Neural progenitor cell (in vitro differentiated cells): ENCODE results near the gene MYB. TPM values are rescaled to one million over a fixed set of nuclear protein-coding genes. Genes with fewer than 3 reads are reported as not detected.
A peak's percentile ranks its signal among the peaks of the same experiment; 100 is the strongest.

ENCODE experiments used
- DNase-seq: peaks from one replicate; pipeline ENCODE4 v3.0.0-alpha.2; 2016; ENCODE audit warnings: low spot score
- H2AFZ ChIP-seq: fragments of 200-600 bp; sonication (generic); replicated peaks from 2 replicates; pipeline ENCODE4 v1.6.1; 2016; ENCODE audit warnings: antibody characterized with exemption
- H3F3A ChIP-seq: fragments of 200-600 bp; sonication (generic); 2 replicates; pipeline ENCODE4 v1.6.1; 2016; ENCODE audit warnings: antibody characterized with exemption, low read depth
- H3K27ac ChIP-seq: fragments of 200-600 bp; sonication (generic); 2 replicates; pipeline ENCODE4 v1.5.1; 2016; ENCODE audit warnings: mild to moderate bottlenecking
- H3K27me3 ChIP-seq: fragments of 200-600 bp; sonication (generic); 2 replicates; pipeline ENCODE4 v1.6.1; 2016; ENCODE audit warnings: mild to moderate bottlenecking, moderate library complexity
- H3K36me3 ChIP-seq: fragments of 200-600 bp; sonication (generic); 2 replicates; pipeline ENCODE4 v1.5.1; 2016
- H3K4me1 ChIP-seq: fragments of 200-600 bp; sonication (generic); 2 replicates; pipeline ENCODE4 v1.6.1; 2016; ENCODE audit warnings: mixed run types
- H3K4me2 ChIP-seq: fragments of 200-600 bp; sonication (generic); 2 replicates; pipeline ENCODE4 v1.6.1; 2016
- H3K4me3 ChIP-seq: fragments of 200-600 bp; sonication (generic); 2 replicates; pipeline ENCODE4 v1.5.1; 2016
- H3K79me2 ChIP-seq: fragments of 200-600 bp; sonication (generic); 2 replicates; pipeline ENCODE4 v1.6.1; 2016; ENCODE audit warnings: low read depth
- H3K9ac ChIP-seq: fragments of 200-600 bp; sonication (generic); 2 replicates; pipeline ENCODE4 v1.6.1; 2016
- H3K9me3 ChIP-seq: fragments of 200-600 bp; sonication (generic); 2 replicates; pipeline ENCODE4 v1.5.1; 2016; ENCODE audit warnings: low read depth
- H4K20me1 ChIP-seq: fragments of 200-600 bp; sonication (generic); 2 replicates; pipeline ENCODE4 v1.6.1; 2016; ENCODE audit warnings: low read depth
- H3K27ac Mint-ChIP-seq: 3 replicates; pipeline ENCODE4 v1.8.0; 2021; ENCODE audit warnings: mixed read lengths
- H3K27me3 Mint-ChIP-seq: 2 replicates; pipeline ENCODE4 v1.8.0; 2022; ENCODE audit warnings: low read depth, mild to moderate bottlenecking, inconsistent platforms, moderate library complexity, mixed read lengths; ENCODE audit not compliant: insufficient read depth
- H3K36me3 Mint-ChIP-seq: 3 replicates; pipeline ENCODE4 v1.8.0; 2021; ENCODE audit warnings: mixed read lengths
- H3K4me1 Mint-ChIP-seq: 3 replicates; pipeline ENCODE4 v1.8.0; 2021; ENCODE audit warnings: mixed read lengths
- H3K4me3 Mint-ChIP-seq: 3 replicates; pipeline ENCODE4 v1.8.0; 2021; ENCODE audit warnings: mild to moderate bottlenecking, moderate library complexity, mixed read lengths
- H3K9me3 Mint-ChIP-seq: 3 replicates; pipeline ENCODE4 v1.8.0; 2020; ENCODE audit warnings: mixed read lengths
- EZH2 ChIP-seq: fragments of 200-600 bp; sonication (generic); IDR thresholded peaks from 2 replicates; pipeline ENCODE4 v1.6.1; 2017; ENCODE audit warnings: antibody characterized with exemption, mild to moderate bottlenecking, moderate library complexity
- EZH2phosphoT487 ChIP-seq: fragments of 200-600 bp; sonication (generic); IDR thresholded peaks from 2 replicates; pipeline ENCODE4 v1.6.1; 2017; ENCODE audit warnings: antibody characterized with exemption
- total RNA-seq: library from RNA; depleted of rRNA; stranded (reverse); fragments of >200 nt; gene quantifications from 2 replicates; pipeline ENCODE4 v1.2.3, GENCODE V29; 2015; ENCODE audit warnings: low replicate concordance
- TF ChIP-seq, protein P1 (sequence below): fragments of 200-600 bp; sonication (generic); IDR thresholded peaks from 2 replicates; pipeline ENCODE4 v1.5.1; 2017; ENCODE audit warnings: antibody characterized with exemption, mild to moderate bottlenecking

Gene MYB
- total RNA-seq, 1 donor from 2014 or later = 3.0 TPM

DNA sequence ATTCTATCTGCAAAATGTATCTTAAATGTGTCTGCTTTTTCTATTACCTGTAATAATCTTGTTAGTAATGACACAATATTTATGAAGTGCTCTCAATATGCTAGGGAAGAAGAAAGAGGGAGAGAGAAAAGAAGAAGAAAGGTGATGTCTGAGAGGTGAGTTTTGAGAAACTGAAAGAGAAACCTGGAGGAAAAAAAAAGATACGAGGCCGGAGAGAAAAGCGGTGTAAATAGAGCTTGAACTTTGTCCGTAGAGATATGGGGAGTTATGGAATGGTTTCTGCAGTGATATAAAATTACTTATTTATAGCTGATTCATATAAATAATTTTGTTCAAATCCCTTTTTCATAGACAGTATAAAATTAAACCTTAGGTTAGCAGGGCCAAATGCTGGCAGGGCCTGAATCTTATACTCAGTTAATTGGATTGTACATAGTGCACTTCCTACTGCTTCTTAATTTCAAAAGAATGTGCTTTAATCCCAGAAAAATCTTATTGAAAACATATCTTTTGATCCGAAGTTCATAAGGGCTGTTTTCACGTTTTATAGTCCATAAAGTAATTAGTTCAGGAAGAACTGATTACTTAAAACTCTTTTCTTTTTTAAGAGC, 43.0 kb downstream of the MYB start:
- Mint-ChIP-seq H3K4me1 (no peaks in the 10 kb centered on the region), H3K36me3 (peaks cover 3% of the 10 kb centered on the region), H3K27me3 (peaks cover 2% of the 10 kb centered on the region), H3K4me3 (no peak overlapping the region), H3K27ac (no peak overlapping the region), H3K9me3 (no peaks in the 10 kb centered on the region)
- Histone ChIP-seq H4K20me1 (no peaks in the 10 kb centered on the region), H3K79me2 (no peaks in the 10 kb centered on the region), H3K4me3 (no peak overlapping the region), H3K4me1 (peaks cover 12% of the 10 kb centered on the region), H3K27me3 (no peaks in the 10 kb centered on the region), H3K4me2 (no peak overlapping the region), H3K9me3 (no peaks in the 10 kb centered on the region), H3K9ac (no peak overlapping the region), H3K36me3 (no peaks in the 10 kb centered on the region), H3F3A (no peaks in the 10 kb centered on the region), H2AFZ (no peak overlapping the region), H3K27ac (no peak overlapping the region)
- no peak for TF ChIP-seq EZH2
- TF ChIP-seq EZH2phosphoT487 = no peak
- TF ChIP-seq, protein P1, sequence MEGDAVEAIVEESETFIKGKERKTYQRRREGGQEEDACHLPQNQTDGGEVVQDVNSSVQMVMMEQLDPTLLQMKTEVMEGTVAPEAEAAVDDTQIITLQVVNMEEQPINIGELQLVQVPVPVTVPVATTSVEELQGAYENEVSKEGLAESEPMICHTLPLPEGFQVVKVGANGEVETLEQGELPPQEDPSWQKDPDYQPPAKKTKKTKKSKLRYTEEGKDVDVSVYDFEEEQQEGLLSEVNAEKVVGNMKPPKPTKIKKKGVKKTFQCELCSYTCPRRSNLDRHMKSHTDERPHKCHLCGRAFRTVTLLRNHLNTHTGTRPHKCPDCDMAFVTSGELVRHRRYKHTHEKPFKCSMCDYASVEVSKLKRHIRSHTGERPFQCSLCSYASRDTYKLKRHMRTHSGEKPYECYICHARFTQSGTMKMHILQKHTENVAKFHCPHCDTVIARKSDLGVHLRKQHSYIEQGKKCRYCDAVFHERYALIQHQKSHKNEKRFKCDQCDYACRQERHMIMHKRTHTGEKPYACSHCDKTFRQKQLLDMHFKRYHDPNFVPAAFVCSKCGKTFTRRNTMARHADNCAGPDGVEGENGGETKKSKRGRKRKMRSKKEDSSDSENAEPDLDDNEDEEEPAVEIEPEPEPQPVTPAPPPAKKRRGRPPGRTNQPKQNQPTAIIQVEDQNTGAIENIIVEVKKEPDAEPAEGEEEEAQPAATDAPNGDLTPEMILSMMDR = no peak
- no peak for DNase-seq

DNA sequence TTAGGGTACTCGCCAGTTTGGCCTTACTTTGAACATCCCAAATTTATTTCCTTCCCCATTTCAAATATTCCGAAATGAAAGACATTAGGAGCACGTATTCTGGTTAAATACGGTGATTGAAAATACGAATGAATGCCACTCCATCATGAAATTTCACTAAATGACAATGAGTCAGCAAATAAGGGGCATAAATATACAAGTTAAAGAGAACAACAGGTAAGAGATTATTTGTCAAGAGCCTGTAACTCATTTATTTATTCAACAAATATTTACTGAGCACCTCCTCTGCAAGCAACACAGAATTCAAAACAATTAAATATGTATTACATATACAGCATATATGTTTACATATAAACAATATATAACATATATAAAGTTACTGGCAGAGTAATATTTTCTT, 44.8 kb downstream of the MYB start:
- Histone ChIP-seq H3K27me3 (no peaks in the 10 kb centered on the region), H3K27ac (no peak overlapping the region), H3K9me3 (no peaks in the 10 kb centered on the region), H3F3A (no peaks in the 10 kb centered on the region), H3K4me2 (no peak overlapping the region), H3K9ac (no peak overlapping the region), H2AFZ (peak overlapping the region; percentile 58), H4K20me1 (no peaks in the 10 kb centered on the region), H3K79me2 (no peaks in the 10 kb centered on the region), H3K36me3 (no peaks in the 10 kb centered on the region), H3K4me1 (peaks cover 12% of the 10 kb centered on the region), H3K4me3 (no peak overlapping the region)
- TF ChIP-seq EZH2phosphoT487 (no peak), EZH2 (no peak)
- TF ChIP-seq, protein P1 = no peak
- H3K36me3 Mint-ChIP-seq = no peaks in the 10 kb centered on the region
- no peak overlapping the region for H3K27ac Mint-ChIP-seq
- no peak overlapping the region for H3K4me3 Mint-ChIP-seq
- H3K27me3 Mint-ChIP-seq = peaks cover 4% of the 10 kb centered on the region
- no peak for DNase-seq
- H3K9me3 Mint-ChIP-seq = no peaks in the 10 kb centered on the region
- H3K4me1 Mint-ChIP-seq = no peaks in the 10 kb centered on the region

DNA sequence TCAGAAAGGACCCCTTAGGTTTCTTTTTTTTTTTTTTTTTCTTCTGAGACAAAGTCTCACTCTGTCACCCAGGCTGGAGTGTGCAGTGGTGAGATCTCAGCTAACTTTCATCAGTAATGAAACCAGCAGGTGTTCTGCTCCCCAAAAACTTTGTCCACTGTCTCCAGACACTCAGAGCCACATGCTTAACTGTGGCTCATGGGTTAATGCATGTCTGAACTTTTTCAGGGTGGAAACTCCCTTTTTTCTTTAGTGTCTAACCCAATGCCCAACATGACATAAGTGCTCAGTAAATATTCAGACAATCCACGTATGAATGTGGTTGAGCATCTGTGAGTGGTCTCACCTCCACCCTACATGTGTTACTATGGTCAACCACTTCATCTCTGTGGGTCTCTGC, 45.4 kb downstream of the MYB start:
- Mint-ChIP-seq H3K4me1 (no peaks in the 10 kb centered on the region), H3K9me3 (no peaks in the 10 kb centered on the region), H3K27ac (no peak overlapping the region), H3K36me3 (no peaks in the 10 kb centered on the region), H3K27me3 (peaks cover 4% of the 10 kb centered on the region), H3K4me3 (no peak overlapping the region)
- H3K27ac ChIP-seq = no peak overlapping the region
- no peak overlapping the region for H2AFZ ChIP-seq
- peaks cover 12% of the 10 kb centered on the region for H3K4me1 ChIP-seq
- H3K79me2 ChIP-seq = no peaks in the 10 kb centered on the region
- DNase-seq = no peak
- H3K4me2 ChIP-seq = no peak overlapping the region
- H3K27me3 ChIP-seq = no peaks in the 10 kb centered on the region
- H3K9me3 ChIP-seq = no peaks in the 10 kb centered on the region
- no peak overlapping the region for H3K9ac ChIP-seq
- H3K36me3 ChIP-seq = no peaks in the 10 kb centered on the region
- TF ChIP-seq EZH2phosphoT487 = no peak
- TF ChIP-seq EZH2 = no peak
- TF ChIP-seq, protein P1 = no peak
- no peaks in the 10 kb centered on the region for H4K20me1 ChIP-seq
- no peaks in the 10 kb centered on the region for H3F3A ChIP-seq
- H3K4me3 ChIP-seq = no peak overlapping the region
